ENCODE measurements around the gene EEIG2.

The EEIG2 gene

DNA sequence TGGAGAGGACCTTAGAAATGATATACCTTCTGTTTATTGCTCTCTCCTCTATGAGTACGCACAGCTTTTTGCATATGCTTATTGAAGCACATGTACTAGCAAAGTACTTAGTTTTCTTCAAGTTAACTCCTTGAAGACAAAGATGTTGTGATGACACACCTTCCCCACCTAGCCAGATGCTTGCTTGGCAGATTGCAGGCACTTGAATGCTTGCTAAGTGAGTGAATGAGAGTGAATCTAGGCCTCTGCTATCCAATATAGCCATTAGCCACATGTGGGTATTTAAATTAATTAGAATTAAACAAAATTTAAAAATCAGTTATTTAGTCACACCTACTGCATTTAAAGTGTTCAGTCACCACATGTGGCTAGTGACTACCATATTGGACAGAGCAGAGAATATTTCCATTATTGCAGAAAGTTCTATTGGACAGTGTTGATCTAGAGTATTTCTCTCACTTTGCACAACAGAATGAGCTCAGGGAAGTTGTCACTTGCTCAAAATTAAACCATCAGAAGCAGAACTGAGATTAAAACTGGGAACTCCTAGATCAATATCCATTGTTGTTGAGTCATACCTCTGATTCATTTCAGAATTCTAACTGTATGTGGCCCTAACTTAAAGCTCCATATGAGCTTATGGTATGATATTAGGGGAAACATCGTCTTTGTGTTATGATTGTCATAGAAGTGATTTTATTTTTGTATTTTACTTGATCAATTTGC, 8.6 kb upstream of the EEIG2 start:
- no peak for DNase-seq

DNA sequence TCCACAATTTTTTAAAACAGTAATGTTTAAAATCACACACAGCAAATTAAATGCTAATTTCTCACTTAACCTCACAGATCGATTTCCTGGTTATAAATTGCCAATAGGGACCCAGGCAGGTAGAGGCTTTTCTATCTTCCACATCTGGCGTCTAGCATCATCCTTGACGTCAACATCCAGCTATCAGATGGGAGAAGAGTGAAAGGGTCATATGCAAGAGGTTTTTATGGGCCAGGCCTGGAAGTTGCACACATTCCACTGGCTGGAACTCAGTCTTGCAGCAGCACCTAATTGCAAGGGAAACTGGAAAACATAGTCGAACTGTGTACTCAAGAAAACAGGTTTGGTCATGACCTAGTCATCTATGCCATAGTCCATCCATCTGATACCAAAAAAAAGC, 6.0 kb upstream of the EEIG2 start:
- no peak for DNase-seq

DNA sequence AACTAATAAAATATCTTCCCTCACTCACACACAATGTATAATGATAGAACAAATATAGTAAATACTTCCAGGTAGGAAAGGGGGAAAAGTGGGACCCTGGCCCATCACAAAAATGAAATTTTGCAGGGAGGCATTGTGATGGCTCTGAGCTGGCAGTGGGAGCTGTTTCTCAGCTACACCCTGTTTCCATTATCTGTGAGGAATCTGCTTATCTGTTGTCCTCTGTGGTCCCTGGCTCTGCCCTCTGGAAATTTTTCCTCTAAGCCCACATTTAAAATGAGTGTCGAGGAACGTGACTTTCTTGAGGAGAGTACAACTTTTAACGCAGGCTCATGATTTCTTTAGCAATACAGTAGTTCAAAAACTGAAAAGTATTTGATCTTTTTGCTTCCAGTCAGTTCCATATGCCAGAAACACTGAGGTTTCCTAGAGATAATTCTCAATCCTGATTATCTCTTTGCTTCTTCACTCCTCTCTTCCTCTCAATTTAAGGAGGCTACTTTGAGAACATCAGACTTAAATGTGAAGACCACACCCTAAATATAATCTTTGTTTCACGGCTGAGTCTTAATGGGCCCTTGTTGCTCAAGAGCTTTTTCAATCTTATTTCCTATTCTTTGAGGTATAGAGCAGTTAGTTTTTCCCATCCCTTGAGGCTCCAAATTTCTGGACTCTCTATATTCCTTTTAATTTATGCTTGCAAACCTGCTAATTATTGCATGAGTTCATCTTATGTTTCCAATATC, 5.0 kb upstream of the EEIG2 start:
- DNase-seq = no peak

DNA sequence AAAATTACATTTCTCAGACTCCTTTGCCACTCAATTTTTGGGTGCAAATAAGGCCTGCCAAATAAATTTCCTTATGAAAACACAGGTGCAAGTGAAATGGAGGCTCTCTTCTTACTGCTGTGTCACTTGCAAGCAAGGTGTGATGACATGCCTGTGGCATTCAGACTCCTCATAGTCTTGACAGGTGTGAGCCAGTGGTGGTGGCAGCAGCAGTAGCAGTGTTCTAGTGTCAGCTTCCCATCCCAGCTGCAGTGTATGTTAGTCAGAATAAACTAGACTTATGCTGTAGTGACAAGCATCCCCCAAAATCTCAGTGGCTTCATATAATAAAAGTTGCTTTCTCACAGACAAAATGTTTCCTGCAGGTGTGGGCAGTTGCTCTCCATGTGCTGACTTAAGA, 3.8 kb upstream of the EEIG2 start:
- no peak for DNase-seq

DNA sequence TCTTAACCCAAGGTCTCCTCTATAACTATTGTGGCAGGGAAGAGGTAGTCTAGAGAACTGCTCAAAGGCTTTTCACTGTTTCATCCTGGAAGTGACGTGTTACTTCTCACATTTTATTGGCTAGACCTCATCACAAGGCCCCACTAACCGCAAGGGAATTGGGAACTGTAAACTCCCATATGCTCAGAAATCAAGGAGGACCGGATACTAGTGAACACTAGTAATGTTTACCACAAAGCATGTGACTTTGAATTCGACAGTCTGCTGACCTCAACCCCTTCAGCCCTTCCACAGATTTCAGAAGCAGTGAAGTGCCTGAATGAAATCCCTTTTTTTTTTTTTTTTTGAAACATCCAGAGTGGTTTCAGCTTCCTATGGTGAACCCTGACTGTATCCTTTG, 3.4 kb upstream of the EEIG2 start:
- DNase-seq = no peak

DNA sequence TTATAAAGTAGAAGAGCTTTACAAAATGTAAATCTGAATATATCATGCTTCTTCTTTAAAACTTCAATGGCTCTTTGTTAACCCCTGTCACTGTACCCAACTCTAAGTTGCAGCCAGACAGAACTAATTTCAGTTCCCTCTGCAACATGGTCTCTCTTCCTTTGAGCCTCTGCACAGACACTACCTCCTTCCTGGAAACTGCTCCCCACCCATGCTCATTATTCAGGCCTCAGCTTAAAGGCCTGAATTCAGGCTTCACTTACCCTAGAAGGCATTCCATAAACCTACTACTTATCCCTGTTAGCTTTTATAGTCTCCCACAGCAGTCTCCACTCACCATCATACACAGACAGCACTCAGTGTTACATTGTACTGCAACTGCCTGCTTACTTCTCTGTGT, 2.6 kb upstream of the EEIG2 start:
- no peak for DNase-seq

DNA sequence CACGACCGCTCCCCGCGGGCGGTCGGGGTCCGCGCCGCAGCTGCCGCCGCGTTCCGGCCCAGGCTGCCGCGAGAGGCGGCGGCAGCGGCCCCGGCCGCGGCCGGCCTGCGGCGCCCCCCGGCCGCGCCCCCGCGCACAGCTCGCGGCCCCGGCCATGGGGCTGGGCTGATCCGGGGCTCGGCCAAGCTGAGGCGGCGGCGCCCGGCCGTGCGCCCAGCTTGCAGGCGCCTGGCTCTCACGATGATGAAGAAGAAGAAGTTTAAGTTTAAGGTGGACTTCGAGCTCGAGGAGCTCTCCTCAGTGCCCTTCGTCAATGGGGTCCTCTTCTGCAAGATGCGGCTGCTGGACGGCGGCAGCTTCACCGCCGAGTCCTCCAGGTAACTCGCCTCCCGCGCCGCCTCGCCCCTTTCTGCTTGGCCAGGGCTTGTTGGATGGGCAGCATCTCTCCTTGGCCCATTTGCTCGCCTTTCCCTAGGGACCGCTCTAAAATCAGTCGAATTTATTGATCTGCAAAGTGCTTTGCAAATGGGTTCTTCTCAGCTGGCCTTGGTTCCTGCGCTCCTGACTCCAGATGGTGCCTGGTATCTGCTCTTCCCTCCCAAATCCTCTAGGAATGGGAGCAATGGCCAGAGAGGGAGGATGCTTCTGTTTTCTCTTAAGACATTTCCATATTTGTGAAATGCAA, 431 bp downstream of the EEIG2 start:
- peak; percentile 59 for DNase-seq

DNA sequence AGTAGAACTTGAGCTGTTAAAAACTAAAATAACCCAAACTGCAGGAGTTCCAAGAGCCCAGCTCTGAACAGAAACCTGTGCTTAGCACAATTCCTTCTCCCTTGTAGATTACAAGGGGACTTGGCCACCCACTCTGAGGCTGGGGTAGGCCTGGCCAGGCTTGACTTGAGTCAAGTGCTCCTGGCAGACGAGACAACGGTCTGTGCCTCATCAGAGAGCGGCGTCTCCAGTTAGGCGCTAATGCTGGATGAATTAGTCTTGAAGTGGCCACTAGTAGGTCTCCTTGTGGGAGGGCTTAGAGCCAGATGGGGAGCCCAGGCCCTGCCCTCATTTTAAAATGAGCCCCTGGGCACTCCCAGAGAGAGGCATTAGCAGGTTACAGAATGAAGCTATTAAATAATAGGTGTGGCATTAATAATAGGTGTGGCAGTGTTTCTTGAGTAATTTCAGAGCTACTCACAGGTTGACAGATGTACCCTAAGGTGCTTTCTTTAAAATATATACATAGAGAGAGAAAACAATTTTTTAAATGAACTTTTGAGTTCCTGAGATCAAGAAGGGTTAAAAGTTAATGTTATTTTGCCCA, 1.1 kb downstream of the EEIG2 start:
- no peak for DNase-seq

DNA sequence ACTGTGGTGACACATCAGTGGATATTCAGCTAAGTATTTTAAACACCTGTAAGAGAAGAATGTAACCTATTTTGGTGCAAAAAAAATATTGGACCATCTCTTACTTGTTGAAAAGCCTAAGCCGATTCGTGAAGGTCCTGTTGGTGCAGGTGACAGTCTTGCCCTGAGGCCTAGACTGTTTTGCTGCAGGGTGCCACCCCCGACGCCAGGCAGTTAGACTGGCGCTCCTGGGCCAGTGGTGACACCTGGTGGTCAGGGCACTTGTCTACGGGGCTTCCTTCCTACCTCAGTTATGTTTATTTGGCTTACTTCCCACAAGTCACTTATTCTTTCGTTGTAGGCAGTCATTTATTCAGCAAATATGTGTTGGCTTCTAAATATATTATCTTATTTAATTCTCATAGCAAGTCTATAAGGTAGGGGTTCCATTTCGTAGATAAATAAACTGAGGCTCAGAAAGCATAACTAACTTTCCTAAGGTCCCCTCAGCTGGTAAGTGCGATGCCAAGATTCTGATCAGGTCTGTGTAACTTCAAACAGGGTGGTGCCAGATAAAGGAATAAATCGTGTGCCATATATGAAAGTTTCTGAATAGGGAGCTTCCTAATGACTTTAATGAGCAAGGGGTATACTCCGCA, 1.9 kb downstream of the EEIG2 start:
- DNase-seq = no peak

DNA sequence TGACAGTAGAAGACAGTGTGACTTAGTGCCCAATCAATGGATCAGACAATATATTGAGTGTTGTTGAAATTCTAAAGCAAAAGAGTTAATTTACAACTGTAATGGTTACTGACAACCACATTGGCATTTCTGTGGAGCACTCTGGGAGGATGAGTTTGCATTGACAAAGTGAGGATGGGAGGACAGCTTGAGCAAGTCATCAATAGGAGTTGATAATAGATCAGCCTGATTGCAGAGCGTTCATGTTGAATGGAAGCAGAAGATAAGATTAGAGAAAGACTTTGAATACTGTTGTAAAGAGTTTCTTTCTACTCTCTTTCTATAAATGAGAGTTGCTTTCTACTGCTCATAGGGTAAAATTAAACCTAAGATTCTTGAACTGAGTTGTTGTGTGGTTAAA, 3.9 kb downstream of the EEIG2 start:
- DNase-seq = no peak

DNA sequence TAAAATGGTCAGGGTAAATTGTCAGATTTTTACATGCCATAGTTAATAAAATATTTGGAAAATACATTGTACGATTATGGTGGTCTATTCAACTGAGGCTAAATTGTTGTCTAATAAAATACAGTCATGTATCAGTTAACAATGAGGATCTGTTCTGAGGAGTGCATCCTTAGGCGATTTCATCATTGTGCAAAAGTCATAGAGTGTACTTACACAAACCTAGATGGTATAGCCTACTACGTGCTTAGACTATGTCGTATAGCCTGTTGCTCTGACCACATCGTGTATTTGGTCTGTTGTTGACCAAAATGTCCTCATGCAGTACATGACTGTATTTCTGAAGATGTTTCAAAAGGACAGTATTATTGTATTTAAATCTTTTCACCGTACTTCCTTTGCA, 5.2 kb downstream of the EEIG2 start:
- DNase-seq = no peak

DNA sequence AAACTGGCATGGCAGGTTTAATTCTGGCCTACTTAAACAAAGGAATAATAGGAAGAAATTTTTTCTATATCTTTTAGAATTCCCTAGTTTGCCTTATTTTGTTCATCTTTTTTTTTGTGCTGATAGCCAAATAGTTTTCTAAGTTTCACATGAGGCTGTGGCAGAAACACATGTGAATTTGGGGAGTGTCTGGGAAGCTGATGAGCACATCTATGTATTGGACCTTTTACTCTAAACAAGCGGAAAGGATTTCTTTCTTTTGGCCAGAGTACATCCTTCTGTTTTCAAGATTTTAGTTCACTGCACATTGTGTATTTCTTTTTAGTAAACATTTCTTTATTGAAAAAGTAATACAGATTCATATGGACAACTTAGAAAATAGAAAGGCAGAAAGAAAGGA, 5.6 kb downstream of the EEIG2 start:
- DNase-seq = no peak

DNA sequence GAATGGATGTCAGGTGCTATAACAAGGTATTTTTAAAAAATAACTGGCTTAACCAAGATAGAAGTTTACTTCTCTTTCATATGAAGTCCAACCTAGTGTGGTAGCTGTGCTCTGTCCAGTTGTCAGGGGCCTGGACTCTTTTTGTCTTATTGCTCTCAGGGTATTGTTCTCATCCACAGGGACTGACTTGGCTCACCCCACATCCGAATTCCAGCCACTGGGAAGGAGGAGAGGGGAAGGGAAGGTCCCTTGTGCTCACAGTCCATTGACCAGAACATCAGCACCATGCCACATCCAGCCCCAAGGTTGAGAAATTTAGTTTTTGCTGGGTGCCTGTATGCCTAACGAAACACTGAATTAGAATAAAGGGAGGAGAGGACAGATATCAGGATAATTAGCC, 8.7 kb downstream of the EEIG2 start:
- no peak for DNase-seq

DNA sequence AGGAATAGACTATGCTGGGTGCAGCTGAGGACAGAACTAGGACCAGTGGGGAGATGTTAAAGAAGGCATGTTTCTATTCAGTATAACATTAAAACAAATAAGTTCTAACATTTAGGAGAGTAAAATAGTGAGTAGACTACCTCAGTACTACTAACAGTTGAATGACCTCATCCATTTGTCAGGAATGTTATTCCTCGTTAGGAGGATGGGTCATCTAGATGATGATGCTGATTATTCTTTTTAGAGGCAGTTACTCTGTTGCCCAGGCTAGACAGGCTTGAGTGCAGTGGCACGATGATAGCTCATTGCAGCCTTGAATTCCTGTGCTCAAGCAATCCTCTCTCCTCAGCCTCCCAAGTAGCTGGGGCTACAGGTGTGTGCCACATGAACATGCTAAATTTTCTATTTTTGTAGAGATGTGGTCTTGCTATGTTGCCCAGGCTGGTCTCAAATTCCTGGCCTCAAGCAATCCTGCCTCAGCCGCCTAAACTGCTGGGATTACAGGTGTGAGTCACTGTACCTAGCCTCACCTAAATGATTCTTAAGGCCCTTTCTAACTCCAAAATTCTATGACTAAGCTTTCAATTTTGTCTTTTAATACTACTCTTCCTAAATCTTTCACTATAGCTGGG, 9.3 kb downstream of the EEIG2 start:
- no peak for DNase-seq

DNA sequence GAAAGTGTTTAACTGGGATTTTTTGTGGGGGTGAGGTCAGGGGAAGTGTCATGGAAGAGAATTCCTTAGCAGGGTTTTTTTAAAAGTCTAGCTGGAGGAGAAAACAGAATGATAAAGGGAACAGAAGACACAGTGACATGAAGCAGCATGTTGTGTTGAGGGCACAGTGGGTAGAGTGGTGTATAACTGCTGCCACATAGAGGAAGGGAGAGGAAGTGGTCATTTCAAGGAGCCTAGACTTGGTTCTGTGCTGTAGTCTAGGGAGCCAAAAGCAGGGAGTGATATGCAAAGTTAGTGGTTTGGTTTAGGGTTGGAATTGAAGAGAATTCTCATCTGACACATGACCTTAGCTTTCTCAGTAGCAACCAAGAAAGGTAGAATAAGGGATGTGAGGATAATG, 10.2 kb downstream of the EEIG2 start:
- no peak for DNase-seq

DNA sequence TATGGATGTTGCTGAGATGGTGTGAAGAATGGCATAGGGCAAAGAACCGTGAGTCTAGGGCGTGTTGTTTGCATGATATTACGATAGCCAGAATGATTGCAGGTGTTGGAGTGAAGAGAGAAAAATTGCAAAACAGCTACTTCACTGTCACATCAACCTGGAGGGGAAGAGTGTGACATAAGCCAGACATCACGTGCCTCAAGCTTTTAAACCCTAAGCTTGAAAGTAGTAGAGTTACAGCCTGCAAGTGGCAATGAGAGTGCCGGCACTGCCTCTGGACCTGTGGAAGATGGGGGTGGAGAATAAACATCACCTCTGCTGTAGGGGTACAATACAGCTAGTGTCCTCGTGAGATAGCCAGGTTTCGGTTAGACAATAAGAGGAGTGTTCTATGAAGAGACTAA, 11.1 kb downstream of the EEIG2 start:
- DNase-seq = no peak

DNA sequence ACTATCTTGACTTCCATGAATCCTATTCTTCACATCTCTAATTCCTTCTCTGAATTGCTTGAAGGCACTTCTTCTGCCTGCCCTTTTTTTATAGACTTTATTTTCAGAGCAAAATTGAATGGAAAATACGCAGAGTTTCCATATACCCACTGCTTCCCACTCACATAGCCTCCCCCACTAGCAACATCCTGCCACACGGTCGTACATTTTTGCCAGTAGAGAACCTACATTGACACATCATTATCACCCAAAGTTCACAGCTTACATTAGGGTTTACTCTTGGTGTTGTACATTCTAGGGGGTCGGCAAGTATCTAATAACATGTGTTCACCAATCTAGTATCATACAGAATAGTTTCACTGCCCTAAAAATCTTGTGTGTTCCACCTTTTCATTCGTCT, 12.3 kb downstream of the EEIG2 start:
- DNase-seq = no peak

DNA sequence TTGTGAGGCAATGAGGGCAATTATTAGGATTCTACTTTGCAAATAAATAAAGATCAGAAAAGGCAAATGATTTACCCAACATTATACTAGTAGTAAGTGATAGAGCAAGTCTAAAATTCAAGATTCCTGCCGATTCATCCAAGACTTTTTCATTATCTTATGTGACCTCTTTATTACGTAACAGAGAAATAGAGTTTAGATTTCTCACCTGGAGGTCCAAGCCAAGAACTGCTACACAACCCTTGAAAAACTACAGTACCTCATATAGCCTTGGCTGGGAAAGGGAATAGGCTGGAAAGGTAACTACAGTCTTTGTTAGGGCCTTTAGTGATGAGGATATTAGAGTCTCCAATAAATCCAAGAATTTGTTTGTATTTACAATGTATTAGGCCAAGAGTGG, 13.3 kb downstream of the EEIG2 start:
- no peak for DNase-seq

DNA sequence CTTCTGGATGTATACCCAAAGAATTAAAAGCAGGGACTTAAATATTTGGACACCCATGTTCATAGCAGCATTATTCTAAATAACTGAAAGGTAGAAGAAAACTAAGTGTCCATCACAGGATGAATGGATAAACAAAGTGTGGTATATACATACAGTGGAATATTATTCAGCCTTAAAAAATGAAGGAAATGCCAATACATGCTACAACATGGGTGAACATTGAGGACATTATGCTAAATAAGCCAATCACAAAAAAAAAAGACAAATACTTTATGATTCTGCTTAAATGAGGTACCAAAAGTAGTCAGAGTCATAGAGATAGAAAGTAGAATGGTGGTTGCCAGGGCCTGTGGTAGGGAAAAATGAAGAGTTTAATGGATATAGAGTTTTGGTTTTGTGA, 14.1 kb downstream of the EEIG2 start:
- no peak for DNase-seq

DNA sequence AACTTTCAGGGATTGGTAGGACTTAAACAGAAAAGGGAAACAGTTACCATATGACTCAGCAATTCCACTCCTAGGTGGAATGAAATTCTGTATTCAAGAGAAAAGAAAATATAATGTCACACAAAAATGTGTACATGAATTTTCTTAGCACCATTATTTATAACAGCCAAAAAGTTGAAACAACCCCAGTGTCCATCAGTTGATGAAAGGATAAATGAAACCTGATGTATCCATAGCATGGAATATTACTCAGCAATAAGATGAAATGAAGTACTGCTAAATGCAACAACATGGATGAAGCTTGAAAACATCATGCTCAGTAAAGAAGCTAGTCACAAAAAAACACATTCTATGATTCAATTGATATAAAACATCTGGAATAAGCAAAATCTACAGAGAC, 15.5 kb downstream of the EEIG2 start:
- DNase-seq = no peak

DNA sequence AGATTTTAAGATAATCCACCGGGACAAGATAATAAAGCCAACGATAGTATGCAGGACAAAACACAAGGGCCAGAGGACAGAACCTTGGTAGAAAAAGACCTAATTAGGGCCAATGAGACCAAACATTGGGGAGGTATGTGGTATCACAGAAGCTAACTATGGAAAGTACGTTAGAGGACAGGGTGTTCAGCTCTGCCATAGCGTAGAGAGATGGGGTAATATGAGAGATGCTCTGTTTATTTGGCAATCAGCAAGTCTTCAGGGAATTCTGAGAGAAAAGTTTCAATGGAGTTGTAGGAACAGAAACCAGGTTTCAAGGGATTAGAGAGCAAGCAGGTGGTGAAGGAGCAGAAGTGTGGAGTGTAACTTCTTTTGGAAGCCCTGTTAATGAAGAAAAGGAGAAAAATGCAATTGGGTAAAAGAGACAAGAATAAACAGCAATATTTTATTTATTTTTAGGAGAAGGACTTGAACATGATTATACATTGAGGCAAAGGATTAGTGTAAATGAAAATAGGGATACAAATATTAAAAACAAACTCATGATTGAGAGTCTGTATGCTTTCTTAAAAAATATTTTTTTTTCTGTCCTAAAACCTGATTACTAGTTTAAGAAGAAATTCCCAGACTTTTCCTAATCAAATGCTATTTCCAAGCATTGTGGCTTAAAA, 24.0 kb downstream of the EEIG2 start:
- no peak for DNase-seq

DNA sequence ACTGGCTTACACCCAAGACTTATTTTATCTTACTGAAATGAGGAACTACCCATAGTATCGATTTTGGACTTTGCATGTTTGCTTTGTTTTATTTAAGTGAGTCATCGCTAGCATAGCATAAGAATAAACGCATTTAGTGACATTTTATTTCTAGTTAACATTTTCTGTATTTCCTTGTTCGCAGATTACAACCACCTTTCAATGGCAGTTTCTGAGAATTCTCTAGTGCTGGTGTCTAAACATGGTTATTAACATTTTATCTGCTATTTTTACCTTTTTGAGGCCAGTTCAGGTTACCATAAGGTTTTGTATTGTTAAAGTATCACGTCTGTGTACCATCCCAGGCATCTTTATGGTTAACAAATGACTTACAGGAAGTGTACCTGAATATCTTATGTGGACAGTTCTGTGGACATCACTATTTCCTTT, 24.5 kb downstream of the EEIG2 start:
- no peak for DNase-seq
